Stimulated activated CD4-positive, alpha-beta T cell treated with anti-CD3 and anti-CD28 coated beads, Interleukin-4, amount 100 ng/mL, for 48 hours (primary cell): ENCODE data around the gene ITPR1.

Source experiments
- DNase-seq, 2 donors: peaks; one replicate each; pipeline ENCODE4 v3.0.0-alpha.2; 2020; ENCODE audit warnings: low read depth in 2 of 2

Gene ITPR1

DNA sequence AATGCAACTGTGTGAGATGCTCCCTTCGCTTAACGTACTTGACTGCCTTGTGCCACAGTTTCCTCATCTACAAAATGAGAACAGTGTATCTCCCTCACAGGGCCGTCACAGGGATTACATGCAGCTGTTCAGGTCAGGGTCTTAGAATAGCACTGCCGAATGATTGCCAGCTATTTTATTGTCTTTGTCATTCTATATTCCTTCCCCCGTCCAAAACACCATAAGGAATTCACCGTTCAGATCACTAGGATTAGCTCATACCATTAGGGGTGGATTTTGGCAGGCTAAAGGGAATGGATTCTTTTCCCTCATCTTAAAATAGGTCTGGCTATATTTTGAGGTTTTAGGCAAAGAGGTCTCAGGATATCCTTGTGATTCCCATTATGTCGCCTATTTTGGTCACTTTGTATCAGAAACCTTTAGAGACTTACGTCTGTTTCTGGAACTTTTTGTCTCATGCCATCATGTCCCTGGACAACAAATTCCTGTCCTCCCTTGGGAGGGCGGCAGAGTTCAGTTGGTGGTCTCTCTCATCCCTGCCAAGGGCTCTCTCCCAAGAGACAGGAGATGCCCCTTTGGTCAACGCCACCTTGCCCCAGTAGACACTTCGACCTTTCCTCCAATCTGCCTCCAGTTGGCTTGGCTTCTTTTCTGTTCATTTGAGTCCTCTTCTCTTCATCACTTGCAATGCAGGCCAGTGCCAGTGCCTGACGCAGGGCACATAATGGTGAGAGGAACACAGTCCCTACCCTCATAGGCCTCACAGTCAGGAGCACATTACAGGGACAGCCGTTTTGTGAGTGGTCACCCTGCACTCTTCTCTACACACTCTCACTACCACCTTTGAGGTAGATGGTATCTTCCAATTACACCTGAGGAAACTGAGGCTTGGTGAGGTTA, 314.5 kb downstream of the ITPR1 start:
- no peak for DNase-seq

- no peak for DNase-seq
Measured at GRCh38 chr3:4808637-4809036, 315.5 kb downstream of the ITPR1 start.

- DNase-seq: no peak
Measured at GRCh38 chr3:4809922-4810321, 316.8 kb downstream of the ITPR1 start.

GRCh38 chr3:4812591-4812990, 319.4 kb downstream of the ITPR1 start:
- no peak for DNase-seq

- DNase-seq: no peak
Measured at GRCh38 chr3:4813909-4814304, 320.8 kb downstream of the ITPR1 start.

DNA sequence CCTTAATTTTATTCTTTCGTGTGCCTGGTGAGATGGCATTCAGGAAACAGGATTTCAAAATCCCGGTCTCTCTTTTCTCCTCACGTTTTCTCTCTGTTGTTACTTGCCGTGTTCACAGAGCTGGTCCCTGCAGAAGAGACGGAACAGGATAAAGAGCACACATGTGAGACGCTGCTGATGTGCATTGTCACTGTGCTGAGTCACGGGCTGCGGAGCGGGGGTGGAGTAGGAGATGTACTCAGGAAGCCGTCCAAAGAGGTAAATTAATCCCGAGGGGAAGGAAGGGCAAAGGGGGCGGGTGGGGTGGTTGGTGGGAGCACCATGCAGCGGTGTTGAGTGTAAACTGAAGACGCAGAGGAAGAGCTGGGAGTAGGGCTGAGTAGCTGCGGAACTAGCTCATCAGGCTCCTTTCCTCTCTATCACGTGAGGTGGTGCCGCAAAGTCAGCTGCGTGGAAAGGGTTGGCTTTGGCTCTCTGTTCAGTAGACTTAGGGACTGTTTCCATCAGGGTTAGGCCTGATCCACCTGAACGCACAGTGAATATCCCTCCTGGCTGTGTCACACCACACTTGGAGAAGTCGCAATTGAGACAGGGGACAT, 321.3 kb downstream of the ITPR1 start:
- DNase-seq: no peak

DNA sequence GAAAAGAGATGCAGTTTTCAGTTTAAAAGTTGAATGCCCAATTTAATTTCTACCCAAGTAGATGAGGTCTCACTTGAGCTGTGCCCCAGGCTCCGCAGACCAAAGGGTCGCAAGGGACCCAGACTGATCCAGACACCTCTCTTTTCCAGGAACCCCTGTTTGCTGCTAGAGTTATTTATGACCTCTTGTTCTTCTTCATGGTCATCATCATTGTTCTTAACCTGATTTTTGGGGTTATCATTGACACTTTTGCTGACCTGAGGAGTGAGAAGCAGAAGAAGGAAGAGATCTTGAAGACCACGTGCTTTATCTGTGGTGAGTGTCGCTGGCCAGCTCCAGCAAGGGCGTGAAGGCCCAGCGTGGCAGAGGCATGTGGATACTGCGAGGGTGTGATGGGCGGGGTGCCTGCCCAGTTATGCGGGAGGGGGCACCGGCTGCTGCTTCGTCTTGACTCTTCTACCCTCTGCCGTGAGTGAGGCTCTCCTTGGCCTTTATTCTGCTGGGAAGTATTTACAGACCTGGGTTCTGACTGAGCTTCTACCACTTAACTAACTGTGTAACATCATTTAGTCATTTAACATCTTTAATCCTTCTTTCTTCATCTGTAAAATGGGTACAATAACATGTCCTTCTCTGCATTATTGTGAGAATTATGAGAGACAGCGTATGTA, 321.9 kb downstream of the ITPR1 start:
- no peak for DNase-seq

DNA sequence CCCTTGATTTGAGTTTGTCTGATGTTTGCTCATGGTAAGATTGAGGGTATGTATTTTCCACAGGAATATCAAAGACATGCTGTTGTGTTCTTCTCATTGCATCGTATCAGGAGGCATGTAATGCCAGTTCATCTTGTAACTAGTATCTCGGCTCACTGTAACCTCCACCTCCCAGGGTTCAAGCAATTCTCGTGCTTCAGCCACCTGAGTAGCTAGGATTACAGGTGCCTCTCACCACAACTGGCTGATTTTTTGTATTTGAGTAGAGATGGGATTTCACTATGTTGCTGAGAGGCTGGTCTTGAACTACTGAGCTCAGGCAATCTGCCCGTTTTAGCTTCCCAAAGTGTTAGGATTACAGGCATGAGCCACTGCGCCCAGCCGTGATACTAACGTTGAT, 323.2 kb downstream of the ITPR1 start:
- DNase-seq: no peak

GRCh38 chr3:4816718-4817117, 323.6 kb downstream of the ITPR1 start:
- DNase-seq: no peak

GRCh38 chr3:4817128-4817527, 324.0 kb downstream of the ITPR1 start:
- no peak for DNase-seq

- no peak for DNase-seq
Measured at GRCh38 chr3:4818164-4818563, 325.0 kb downstream of the ITPR1 start.

GRCh38 chr3:4818986-4819693, 326.0 kb downstream of the ITPR1 start:
- DNase-seq: no peak

DNA sequence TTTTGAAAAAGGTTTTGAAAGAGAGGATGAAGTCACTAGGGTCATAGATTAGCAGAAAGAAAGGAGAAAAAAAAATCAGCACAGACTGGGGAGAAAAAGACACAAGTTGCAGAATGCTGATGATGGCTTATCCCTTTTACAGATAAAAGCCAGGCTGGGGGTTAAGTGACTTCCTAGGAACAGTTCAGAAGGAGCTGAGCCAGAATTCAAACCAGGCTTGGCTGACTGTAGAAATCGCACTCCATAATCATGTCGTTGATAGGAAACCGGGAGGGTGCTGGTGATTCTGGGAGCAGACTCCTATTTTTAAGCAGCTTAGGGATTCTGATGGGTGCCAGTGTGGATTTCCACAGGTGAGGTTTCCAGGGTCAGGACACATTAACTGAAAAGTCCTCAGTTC, 326.6 kb downstream of the ITPR1 start:
- no peak for DNase-seq

DNA sequence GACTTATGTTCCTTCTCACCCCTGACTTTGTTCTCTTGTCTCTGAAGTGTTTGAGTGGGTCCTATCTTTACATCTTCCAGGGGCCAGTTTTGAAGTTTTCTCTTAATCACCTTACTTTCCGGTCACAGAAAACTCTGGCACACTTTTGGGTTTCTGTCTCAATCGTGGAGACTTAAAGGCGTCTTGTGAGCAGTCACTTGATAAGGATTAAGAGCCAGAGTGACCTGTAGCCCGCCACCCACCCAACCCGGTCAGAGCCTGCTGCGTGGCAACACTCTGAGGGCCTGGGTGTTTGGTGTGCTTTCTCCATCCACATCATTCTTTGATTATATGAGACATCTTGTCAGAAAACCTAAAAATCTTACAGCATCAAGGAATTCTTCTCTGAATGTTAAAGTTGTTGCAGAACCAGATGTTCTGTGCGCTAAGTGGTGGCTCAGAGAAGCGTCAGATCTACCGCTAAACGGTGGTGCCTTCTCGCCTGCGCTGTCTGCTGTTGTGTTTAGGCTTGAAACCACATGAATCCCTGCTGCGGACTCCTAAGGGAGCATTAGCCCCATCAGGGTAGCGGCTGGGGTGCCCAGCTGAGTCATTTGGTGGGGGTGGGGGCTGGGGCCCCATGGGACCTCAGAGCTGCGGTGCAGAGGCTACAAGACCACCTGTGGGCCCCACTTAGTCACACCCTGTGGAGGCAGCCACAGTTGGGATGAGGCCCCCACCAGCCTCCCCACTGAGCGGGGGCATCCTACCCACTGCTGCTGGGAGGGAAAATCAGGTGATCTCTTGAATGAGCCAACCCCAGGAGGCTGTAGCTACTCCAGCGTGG, 327.4 kb downstream of the ITPR1 start:
- DNase-seq: no peak

DNA sequence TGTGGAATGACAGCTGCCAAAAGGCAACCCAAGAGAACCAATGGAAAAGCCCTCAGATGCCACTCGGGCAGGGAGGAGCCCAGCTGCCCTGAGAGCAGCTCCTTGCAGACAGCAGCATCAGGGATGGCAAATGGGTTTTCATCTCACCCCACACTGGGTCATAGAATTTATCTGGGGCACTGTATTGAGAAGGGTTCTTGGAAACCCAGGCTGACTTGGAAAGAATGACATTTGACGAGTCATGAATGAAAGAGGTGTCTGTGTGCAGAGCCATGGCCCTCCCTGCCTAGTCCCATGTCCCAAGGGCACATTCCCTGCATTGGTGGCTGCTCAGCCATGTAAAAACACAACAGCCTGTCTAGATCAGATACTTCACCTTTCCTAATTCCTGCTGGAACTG, 328.2 kb downstream of the ITPR1 start:
- no peak for DNase-seq

GRCh38 chr3:4821975-4822374, 328.8 kb downstream of the ITPR1 start:
- peak; percentile 49 to 52 for DNase-seq

- no peak for DNase-seq
Measured at GRCh38 chr3:4822568-4822967, 329.4 kb downstream of the ITPR1 start.

DNA sequence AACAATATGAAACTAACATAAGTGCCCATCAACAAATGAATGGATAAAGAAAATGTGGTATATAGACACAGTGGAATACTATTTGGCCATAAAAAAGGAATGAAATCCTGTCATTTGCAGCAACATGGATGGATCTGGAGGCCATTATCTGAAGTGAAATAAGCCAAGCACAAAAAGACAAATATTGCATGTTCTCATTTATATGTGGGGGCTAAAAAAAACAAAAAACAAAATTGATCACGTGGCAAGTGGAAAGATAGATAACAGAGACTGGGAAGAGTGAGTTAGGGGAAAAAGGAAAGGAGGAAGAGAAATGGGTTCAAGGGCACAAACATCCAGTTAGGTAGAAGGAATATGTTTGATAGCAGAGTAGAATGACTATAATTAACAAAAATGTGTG, 330.2 kb downstream of the ITPR1 start:
- no peak for DNase-seq

GRCh38 chr3:4823986-4824925, 331.1 kb downstream of the ITPR1 start:
- no peak for DNase-seq

DNA sequence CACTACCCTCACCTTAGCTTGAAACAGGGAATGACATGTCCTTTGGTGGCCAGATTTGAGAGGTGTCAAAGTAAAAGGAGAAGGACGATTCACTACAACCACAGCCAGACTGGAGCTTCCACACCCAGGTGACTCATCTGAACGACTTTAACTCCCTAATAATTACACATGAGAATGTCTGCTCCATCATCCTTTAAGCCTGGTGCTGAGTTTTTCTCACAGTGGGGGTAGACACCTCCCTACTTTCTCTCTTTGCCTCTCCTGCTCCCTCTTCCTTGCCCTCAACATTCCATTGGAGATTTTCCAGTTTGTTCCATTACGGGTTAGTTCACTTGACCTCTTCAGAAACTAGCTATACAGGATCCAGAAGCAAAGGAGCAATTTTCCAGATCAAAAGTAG, 331.8 kb downstream of the ITPR1 start:
- no peak for DNase-seq
